Endothelial cell of umbilical vein (primary cell): ENCODE results near the gene WDR4.

Experiments
- CTCF ChIP-seq, 2 donors: IDR thresholded peaks; 1 replicate in 1 of 2; 2 replicates in 1 of 2; pipeline ENCODE4 v1.5.1; 2011; ENCODE audit warnings: low read length in 2 of 2, mild to moderate bottlenecking in 2 of 2, moderate library complexity in 2 of 2, control low read depth in 1 of 2, inconsistent platforms in 1 of 2, low read depth in 1 of 2; ENCODE audit not compliant: insufficient read depth in 1 of 2; ENCODE audit errors: extremely low read depth in 1 of 2
- GATA2 ChIP-seq: IDR thresholded peaks from 2 replicates; pipeline ENCODE4 v1.7.0; 2011; ENCODE audit warnings: low read depth, mild to moderate bottlenecking, moderate library complexity, mixed read lengths, low read length; ENCODE audit not compliant: insufficient read length, insufficient read depth
- MAX ChIP-seq: IDR thresholded peaks from 2 replicates; pipeline ENCODE4 v1.6.1; 2011; ENCODE audit not compliant: insufficient read depth, insufficient read length
- MYC ChIP-seq: IDR thresholded peaks from one replicate; pipeline ENCODE4 v1.6.1; 2011; ENCODE audit warnings: mild to moderate bottlenecking, low read depth, low read length
- POLR2A ChIP-seq: IDR thresholded peaks from 2 replicates; pipeline ENCODE4 v1.6.1; 2012; ENCODE audit warnings: low read depth, mild to moderate bottlenecking, control low read depth, low read length
- POLR2AphosphoS5 ChIP-seq: IDR thresholded peaks from 2 replicates; pipeline ENCODE4 v1.6.1; 2012; ENCODE audit warnings: low read depth, mild to moderate bottlenecking, control low read depth, low read length, moderate library complexity; ENCODE audit not compliant: insufficient read depth

- no peak for TF ChIP-seq POLR2A
- TF ChIP-seq POLR2AphosphoS5: no peak
- TF ChIP-seq CTCF (IDR thresholded peaks at IDR 0.05; ENCODE audit: extremely low read depth in 1 of 2, insufficient read depth in 1 of 2, low read depth in 1 of 2, low read length in 2 of 2): no peak
- TF ChIP-seq MAX: no peak
- TF ChIP-seq MYC: no peak
- no peak for TF ChIP-seq GATA2
Measured at GRCh38 chr21:42829417-42829816, 49.9 kb downstream of the WDR4 start.
